Astrocyte of the cerebellum (primary cell): ENCODE results near the gene OXCT1.

Source experiments
- DNase-seq: peaks from one replicate; pipeline ENCODE4 v3.0.0-alpha.2; 2011; ENCODE audit warnings: low read depth
- H3K4me3 ChIP-seq: 2 replicates; pipeline ENCODE4 v1.5.1; 2011; ENCODE audit warnings: mild to moderate bottlenecking, low read depth, low read length, moderate library complexity
- in situ Hi-C: cut with HindIII; loops from 2 replicates; pipeline ENCODE4 v1.10.0; 2017; ENCODE audit warnings: low sequenced_read_pairs
- TF ChIP-seq, protein P1 (sequence below): IDR thresholded peaks from 2 replicates; pipeline ENCODE4 v1.5.1; 2012; ENCODE audit warnings: low read length, low read depth, moderate library complexity, mild to moderate bottlenecking; ENCODE audit errors: missing control alignments

OXCT1 gene

GRCh38 chr5:41773799-41774198 lies 96.4 kb downstream of the OXCT1 start:
- DNase-seq, result no peak
- TF ChIP-seq, protein P1, sequence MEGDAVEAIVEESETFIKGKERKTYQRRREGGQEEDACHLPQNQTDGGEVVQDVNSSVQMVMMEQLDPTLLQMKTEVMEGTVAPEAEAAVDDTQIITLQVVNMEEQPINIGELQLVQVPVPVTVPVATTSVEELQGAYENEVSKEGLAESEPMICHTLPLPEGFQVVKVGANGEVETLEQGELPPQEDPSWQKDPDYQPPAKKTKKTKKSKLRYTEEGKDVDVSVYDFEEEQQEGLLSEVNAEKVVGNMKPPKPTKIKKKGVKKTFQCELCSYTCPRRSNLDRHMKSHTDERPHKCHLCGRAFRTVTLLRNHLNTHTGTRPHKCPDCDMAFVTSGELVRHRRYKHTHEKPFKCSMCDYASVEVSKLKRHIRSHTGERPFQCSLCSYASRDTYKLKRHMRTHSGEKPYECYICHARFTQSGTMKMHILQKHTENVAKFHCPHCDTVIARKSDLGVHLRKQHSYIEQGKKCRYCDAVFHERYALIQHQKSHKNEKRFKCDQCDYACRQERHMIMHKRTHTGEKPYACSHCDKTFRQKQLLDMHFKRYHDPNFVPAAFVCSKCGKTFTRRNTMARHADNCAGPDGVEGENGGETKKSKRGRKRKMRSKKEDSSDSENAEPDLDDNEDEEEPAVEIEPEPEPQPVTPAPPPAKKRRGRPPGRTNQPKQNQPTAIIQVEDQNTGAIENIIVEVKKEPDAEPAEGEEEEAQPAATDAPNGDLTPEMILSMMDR, result no peak
- in situ Hi-C loops, result no loop called here
- H3K4me3 ChIP-seq, result no peak overlapping the region

DNA sequence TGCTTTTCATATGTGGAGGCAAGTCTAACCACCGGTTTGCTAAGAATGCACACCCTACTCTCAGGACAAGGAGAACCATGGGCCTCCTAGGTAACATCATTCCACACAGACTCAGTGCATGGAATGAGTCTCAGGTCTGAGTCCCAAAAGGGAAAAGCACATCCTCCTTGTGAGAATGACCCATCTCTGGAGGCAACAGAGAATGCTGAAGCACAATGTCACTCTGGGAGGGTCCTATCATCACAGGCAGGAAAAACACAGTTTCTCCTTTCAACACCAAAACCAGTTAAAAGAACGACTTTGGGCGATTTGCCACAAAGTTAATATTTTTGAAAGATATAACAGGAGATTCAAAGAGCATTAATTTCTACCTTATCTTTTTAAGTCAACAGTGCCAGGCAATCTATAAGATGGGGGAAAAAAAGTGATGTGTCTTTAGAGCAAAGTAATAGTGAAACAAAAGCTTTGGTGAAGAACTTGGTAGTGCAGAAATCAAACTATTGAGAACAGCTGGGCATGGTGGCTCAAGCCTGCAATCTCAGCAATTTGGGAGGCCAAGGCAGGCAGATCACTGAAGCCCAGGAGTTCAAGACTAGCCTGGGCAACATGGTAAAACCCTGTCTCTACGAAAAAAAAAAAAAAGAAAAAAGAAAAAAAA lies 97.3 kb downstream of the OXCT1 start:
- no peak overlapping the region for H3K4me3 ChIP-seq
- in situ Hi-C loops, result no loop called here
- no peak for DNase-seq
- TF ChIP-seq, protein P1, result no peak

GRCh38 chr5:41772056-41772455 lies 98.2 kb downstream of the OXCT1 start:
- DNase-seq, result no peak
- H3K4me3 ChIP-seq, result no peak overlapping the region
- TF ChIP-seq, protein P1, result no peak
- in situ Hi-C loops, result no loop called here

DNA sequence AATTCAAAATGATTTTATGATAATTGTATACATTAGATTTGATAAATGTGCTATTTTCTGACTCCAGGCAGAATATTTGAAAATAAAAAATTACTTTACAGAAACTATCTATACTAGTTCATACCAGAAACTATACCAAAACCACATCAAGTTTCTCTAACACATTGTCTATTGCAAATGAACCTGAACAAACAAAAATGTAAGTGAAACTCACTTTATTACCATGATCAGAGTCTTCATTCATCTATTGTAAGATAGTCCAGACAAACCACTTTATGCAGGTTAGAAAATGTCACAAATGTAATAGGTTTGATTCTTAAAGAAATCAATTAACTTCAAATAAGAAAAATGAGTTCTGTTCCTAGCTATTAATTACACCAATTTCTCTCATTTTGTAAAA lies 99.4 kb downstream of the OXCT1 start:
- H3K4me3 ChIP-seq, result no peak overlapping the region
- in situ Hi-C loops, result no loop called here
- no peak for DNase-seq
- TF ChIP-seq, protein P1, result no peak

DNA sequence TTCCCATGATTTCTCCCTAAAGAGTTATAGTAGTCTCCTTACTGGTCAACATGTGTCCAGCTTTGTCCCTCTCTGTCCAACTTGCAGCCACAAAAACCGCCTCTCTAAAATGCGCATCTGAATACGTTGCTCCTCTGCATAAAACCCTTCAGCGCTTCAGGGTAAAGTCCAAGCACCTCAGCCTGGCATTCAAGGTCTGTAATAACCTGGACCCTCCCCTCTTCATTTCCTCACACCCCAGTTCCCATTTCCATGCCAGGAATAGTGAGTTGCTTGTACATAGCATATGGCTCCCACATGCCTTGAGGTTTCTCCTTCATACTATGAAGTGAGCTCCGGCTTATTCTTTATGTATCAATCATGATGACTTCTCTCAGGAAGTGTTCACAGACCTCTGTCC lies 101.5 kb downstream of the OXCT1 start:
- TF ChIP-seq, protein P1, result no peak
- no peak for DNase-seq
- in situ Hi-C loops, result no loop called here
- H3K4me3 ChIP-seq, result no peak overlapping the region

GRCh38 chr5:41764650-41765049 lies 105.6 kb downstream of the OXCT1 start:
- no peak overlapping the region for H3K4me3 ChIP-seq
- no peak for DNase-seq
- in situ Hi-C loops, result no loop called here
- TF ChIP-seq, protein P1, result no peak
